GM23248 (cell line): ENCODE measurements around the gene SPATA3.

ENCODE experiments used
- EZH2 ChIP-seq: fragments of 200-600 bp; sonication (generic); IDR thresholded peaks from 2 replicates; pipeline ENCODE4 v1.6.1; 2018; ENCODE audit warnings: antibody characterized with exemption, mild to moderate bottlenecking; ENCODE audit not compliant: insufficient read depth, poor library complexity, severe bottlenecking
- EZH2phosphoT487 ChIP-seq: fragments of 200-600 bp; sonication (generic); IDR thresholded peaks from 2 replicates; pipeline ENCODE4 v1.6.1; 2018; ENCODE audit warnings: antibody characterized with exemption, moderate library complexity, mild to moderate bottlenecking, low read depth; ENCODE audit not compliant: insufficient read depth

GRCh38 chr2:231033147-231034132 is 37.5 kb downstream of the SPATA3 start:
- no peak for TF ChIP-seq EZH2phosphoT487
- no peak for TF ChIP-seq EZH2
